ENCODE measurements around the gene TGFB1I1.
"Not testable (repeated sequence)": the region's sequence is repeated elsewhere in the genome, so short reads cannot be mapped to it uniquely, and the experiment has no call there.

TGFB1I1 gene

GRCh38 chr16:31523768-31524167 lies 51.8 kb downstream of the TGFB1I1 start:
- not testable (repeated sequence) for DNase-seq

GRCh38 chr16:31525113-31525512 lies 53.2 kb downstream of the TGFB1I1 start:
- DNase-seq, result no peak
